Activated CD8-positive, alpha-beta T cell treated with anti-CD3 and anti-CD28 coated beads, Interleukin-2, amount 10 ng/mL, durations not matched to agents 7 days and 5 days (primary cell): Measurements from ENCODE around the gene OPN1SW. TPM values are rescaled to one million over a fixed set of nuclear protein-coding genes. Genes with fewer than 3 reads are reported as not detected.

ENCODE experiments used
- ATAC-seq: fragments of 150-1000 bp; cut with Tn5 transposase; one replicate; pipeline ENCODE4 v1.10.0; 2021; ENCODE audit warnings: moderate library complexity
- CTCF ChIA-PET: fragments of 350-600 bp; sonication (Branson Sonifier 250); formaldehyde crosslinking; loops from one replicate; lab custom pipeline; 2021; ENCODE audit warnings: antibody characterized with exemption; lab: Charles Lee
- POLR2A ChIA-PET: fragments of 350-600 bp; sonication (Branson Sonifier 250); formaldehyde crosslinking; loops from one replicate; lab custom pipeline; 2021; ENCODE audit warnings: antibody characterized with exemption; lab: Charles Lee
- DNase-seq: peaks from one replicate; pipeline ENCODE4 v3.0.0-alpha.2; 2020
- H3K27ac Mint-ChIP-seq: one replicate; pipeline ENCODE4 v1.8.0; 2021; ENCODE audit warnings: mild to moderate bottlenecking, mixed read lengths
- H3K27me3 Mint-ChIP-seq: one replicate; pipeline ENCODE4 v1.8.0; 2021; ENCODE audit warnings: low read depth, mixed read lengths
- H3K36me3 Mint-ChIP-seq: one replicate; pipeline ENCODE4 v1.8.0; 2021; ENCODE audit warnings: low read depth, mixed read lengths
- H3K4me1 Mint-ChIP-seq: one replicate; pipeline ENCODE4 v1.8.0; 2021; ENCODE audit warnings: low read depth, mixed read lengths
- H3K4me3 Mint-ChIP-seq: one replicate; pipeline ENCODE4 v1.8.0; 2021; ENCODE audit warnings: mild to moderate bottlenecking, mixed read lengths
- H3K9me3 Mint-ChIP-seq: one replicate; pipeline ENCODE4 v1.8.0; 2022; ENCODE audit warnings: mixed read lengths; ENCODE audit not compliant: insufficient read depth
- total RNA-seq, 2 experiments: library from RNA; stranded (reverse); gene quantifications; one replicate each; pipeline ENCODE4 v1.2.3, GENCODE V29; 2021

The OPN1SW gene
- total RNA-seq, 2 experiments from 2014 or later, result not detected

GRCh38 chr7:128728598-128728997 lies 47.0 kb downstream of the OPN1SW start:
- H3K9me3 Mint-ChIP-seq, result no peaks in the 10 kb centered on the region
- peaks cover 24% of the 10 kb centered on the region for H3K27me3 Mint-ChIP-seq
- POLR2A ChIA-PET, result no interaction called here
- H3K4me1 Mint-ChIP-seq, result no peaks in the 10 kb centered on the region
- no peak overlapping the region for H3K4me3 Mint-ChIP-seq
- no peak for ATAC-seq
- no peak overlapping the region for H3K27ac Mint-ChIP-seq
- no peaks in the 10 kb centered on the region for H3K36me3 Mint-ChIP-seq
- CTCF ChIA-PET, result interaction anchor here (1.2 kb wide), 1 partner anchor 10 kb away, joined by 5 read pairs; no protein-coding TSS in a partner anchor
- no peak for DNase-seq

GRCh38 chr7:128727239-128727638 lies 48.4 kb downstream of the OPN1SW start:
- ChIA-PET CTCF (no interaction called here), POLR2A (no interaction called here)

GRCh38 chr7:128726737-128727072 lies 48.9 kb downstream of the OPN1SW start:
- Mint-ChIP-seq H3K27ac (no peak overlapping the region), H3K4me1 (no peaks in the 10 kb centered on the region), H3K36me3 (no peaks in the 10 kb centered on the region), H3K9me3 (no peaks in the 10 kb centered on the region), H3K27me3 (peaks cover 23% of the 10 kb centered on the region), H3K4me3 (no peak overlapping the region)
- ATAC-seq, result no peak
- DNase-seq, result no peak
- POLR2A ChIA-PET, result interaction anchor here (1.6 kb wide), 1 partner anchor 12 kb away, joined by 5 read pairs; the partner anchor contains the start of gene CALU
- CTCF ChIA-PET, result no interaction called here

More at GRCh38 chr7:128727239-128727638, 48.4 kb downstream of the OPN1SW start:
- H3K27me3 Mint-ChIP-seq, result peaks cover 24% of the 10 kb centered on the region
- DNase-seq, result no peak
- no peak overlapping the region for H3K4me3 Mint-ChIP-seq
- H3K4me1 Mint-ChIP-seq, result no peaks in the 10 kb centered on the region
- no peaks in the 10 kb centered on the region for H3K36me3 Mint-ChIP-seq
- no peak overlapping the region for H3K27ac Mint-ChIP-seq
- H3K9me3 Mint-ChIP-seq, result no peaks in the 10 kb centered on the region
- no peak for ATAC-seq

- no peak overlapping the region for H3K4me3 Mint-ChIP-seq
- no peak for ATAC-seq
- H3K27me3 Mint-ChIP-seq, result peaks cover 22% of the 10 kb centered on the region
- H3K4me1 Mint-ChIP-seq, result no peaks in the 10 kb centered on the region
- no peaks in the 10 kb centered on the region for H3K9me3 Mint-ChIP-seq
- ChIA-PET POLR2A (interaction anchor here (1.6 kb wide), 1 partner anchor 13 kb away, joined by 5 read pairs; the partner anchor contains the start of gene CALU), CTCF (no interaction called here)
- DNase-seq, result no peak
- no peaks in the 10 kb centered on the region for H3K36me3 Mint-ChIP-seq
- H3K27ac Mint-ChIP-seq, result no peak overlapping the region
Observed at GRCh38 chr7:128726059-128726736, 49.4 kb downstream of the OPN1SW start.

GRCh38 chr7:128725531-128725930 lies 50.1 kb downstream of the OPN1SW start:
- Mint-ChIP-seq H3K4me1 (no peaks in the 10 kb centered on the region), H3K9me3 (no peaks in the 10 kb centered on the region), H3K36me3 (no peaks in the 10 kb centered on the region), H3K27ac (no peak overlapping the region), H3K27me3 (peaks cover 19% of the 10 kb centered on the region), H3K4me3 (no peak overlapping the region)
- ATAC-seq (no peak), DNase-seq (no peak)
- ChIA-PET POLR2A (interaction anchor here (1.6 kb wide), 1 partner anchor 13 kb away, joined by 5 read pairs; the partner anchor contains the start of gene CALU), CTCF (no interaction called here)

GRCh38 chr7:128724743-128725142 lies 50.9 kb downstream of the OPN1SW start:
- no peaks in the 10 kb centered on the region for H3K4me1 Mint-ChIP-seq
- H3K27ac Mint-ChIP-seq, result no peak overlapping the region
- ChIA-PET POLR2A (no interaction called here), CTCF (interaction anchor here (1.5 kb wide), 1 partner anchor 15 kb away, joined by 5 read pairs; the partner anchor contains the start of gene CALU)
- peaks cover 19% of the 10 kb centered on the region for H3K27me3 Mint-ChIP-seq
- no peak overlapping the region for H3K4me3 Mint-ChIP-seq
- H3K36me3 Mint-ChIP-seq, result no peaks in the 10 kb centered on the region
- DNase-seq (no peak), ATAC-seq (no peak)
- no peaks in the 10 kb centered on the region for H3K9me3 Mint-ChIP-seq

Other genes with a start within 250 kb of the OPN1SW start
- under 1 TPM; 0.26 to 0.60 TPM for gene GARIN1A, start 103.5 kb downstream of the OPN1SW start, total RNA-seq
- 10 to 100 TPM; 34.8 to 35.5 TPM for gene CALU, start 36.4 kb downstream of the OPN1SW start, total RNA-seq
- 1 to 10 TPM; 5.6 to 8.9 TPM for gene CCDC136, start 16.2 kb upstream of the OPN1SW start, total RNA-seq
- gene FLNC, start 54.6 kb upstream of the OPN1SW start, total RNA-seq, result not detected
- gene ATP6V1F, start 87.1 kb upstream of the OPN1SW start, total RNA-seq, result 100 to 1,000 TPM; 130 to 138 TPM
- under 1 TPM in 1 of 2 experiments, not detected in 1; 0.21 TPM for gene KCP, start 134.9 kb upstream of the OPN1SW start, total RNA-seq
- gene IRF5, start 162.1 kb upstream of the OPN1SW start, total RNA-seq, result 1 to 10 TPM; 7.4 to 8.0 TPM